Hepatocyte (in vitro differentiated cells): Measurements from ENCODE around the gene HECTD2.

Experiments
- EZH2 ChIP-seq: fragments of 200-600 bp; sonication (generic); IDR thresholded peaks from 2 replicates; pipeline ENCODE4 v1.6.1; 2016; ENCODE audit warnings: antibody characterized with exemption, mild to moderate bottlenecking, borderline replicate concordance
- EZH2phosphoT487 ChIP-seq: fragments of 200-600 bp; sonication (generic); IDR thresholded peaks from one replicate; pipeline ENCODE4 v1.6.1; 2018; ENCODE audit warnings: antibody characterized with exemption, mild to moderate bottlenecking, low read depth, moderate library complexity; ENCODE audit not compliant: unreplicated experiment, severe bottlenecking
- TF ChIP-seq, protein P1 (sequence below): fragments of 200-600 bp; sonication (generic); IDR thresholded peaks from 2 replicates; pipeline ENCODE4 v1.5.1; 2016; ENCODE audit warnings: antibody characterized with exemption, mild to moderate bottlenecking; ENCODE audit not compliant: poor library complexity

DNA sequence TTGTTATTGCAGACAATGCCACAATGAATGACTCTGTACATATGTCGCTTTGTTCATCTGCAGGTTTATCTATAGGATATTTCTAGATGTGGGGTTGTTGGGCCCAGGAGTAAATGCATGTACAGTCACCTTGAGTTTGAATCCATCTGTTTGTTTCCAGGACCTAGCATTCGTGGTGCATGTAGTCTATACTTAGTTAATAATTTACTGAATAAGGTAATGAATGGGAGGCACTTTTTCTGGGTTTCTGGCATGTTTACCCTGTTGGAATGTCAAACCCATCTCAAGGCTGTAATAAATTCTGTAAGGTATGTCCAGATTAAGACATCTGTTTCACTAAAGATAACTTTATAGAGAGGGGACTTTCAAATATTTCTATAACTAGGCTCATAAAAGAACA lies 23.5 kb downstream of the HECTD2 start:
- TF ChIP-seq, protein P1, sequence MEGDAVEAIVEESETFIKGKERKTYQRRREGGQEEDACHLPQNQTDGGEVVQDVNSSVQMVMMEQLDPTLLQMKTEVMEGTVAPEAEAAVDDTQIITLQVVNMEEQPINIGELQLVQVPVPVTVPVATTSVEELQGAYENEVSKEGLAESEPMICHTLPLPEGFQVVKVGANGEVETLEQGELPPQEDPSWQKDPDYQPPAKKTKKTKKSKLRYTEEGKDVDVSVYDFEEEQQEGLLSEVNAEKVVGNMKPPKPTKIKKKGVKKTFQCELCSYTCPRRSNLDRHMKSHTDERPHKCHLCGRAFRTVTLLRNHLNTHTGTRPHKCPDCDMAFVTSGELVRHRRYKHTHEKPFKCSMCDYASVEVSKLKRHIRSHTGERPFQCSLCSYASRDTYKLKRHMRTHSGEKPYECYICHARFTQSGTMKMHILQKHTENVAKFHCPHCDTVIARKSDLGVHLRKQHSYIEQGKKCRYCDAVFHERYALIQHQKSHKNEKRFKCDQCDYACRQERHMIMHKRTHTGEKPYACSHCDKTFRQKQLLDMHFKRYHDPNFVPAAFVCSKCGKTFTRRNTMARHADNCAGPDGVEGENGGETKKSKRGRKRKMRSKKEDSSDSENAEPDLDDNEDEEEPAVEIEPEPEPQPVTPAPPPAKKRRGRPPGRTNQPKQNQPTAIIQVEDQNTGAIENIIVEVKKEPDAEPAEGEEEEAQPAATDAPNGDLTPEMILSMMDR = no peak
- TF ChIP-seq EZH2 (no peak), EZH2phosphoT487 (no peak)
